Effector CD8-positive, alpha-beta T cell (primary cell): ENCODE results near the gene SZT2.

Experiments used
- DNase-seq: peaks from one replicate; lab custom pipeline; 2025; lab: John Stamatoyannopoulos, UW

SZT2 gene

GRCh38 chr1:43441894-43442637 lies 52.4 kb downstream of the SZT2 start:
- no peak for DNase-seq

DNA sequence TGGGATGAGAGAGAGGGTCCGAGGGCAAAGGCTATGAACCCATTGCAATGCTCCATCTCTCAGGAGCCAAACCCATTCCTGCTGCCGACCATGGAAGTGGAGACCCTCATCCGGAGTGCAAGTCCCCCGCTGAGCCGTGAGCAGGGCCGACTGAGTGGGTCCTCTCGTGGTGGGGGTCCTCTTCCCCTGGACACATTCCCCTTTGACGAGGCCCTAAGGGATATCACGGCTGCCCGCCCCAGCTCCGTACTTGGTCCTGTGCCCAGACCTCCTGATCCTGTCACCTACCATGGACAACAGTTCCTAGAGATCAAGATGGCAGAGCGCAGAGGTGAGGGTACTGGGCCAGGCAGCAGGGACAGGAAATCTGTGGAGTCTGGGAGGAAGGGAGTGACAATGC lies 53.1 kb downstream of the SZT2 start:
- no peak for DNase-seq

GRCh38 chr1:43443197-43443946 lies 53.7 kb downstream of the SZT2 start:
- DNase-seq, result no peak

DNA sequence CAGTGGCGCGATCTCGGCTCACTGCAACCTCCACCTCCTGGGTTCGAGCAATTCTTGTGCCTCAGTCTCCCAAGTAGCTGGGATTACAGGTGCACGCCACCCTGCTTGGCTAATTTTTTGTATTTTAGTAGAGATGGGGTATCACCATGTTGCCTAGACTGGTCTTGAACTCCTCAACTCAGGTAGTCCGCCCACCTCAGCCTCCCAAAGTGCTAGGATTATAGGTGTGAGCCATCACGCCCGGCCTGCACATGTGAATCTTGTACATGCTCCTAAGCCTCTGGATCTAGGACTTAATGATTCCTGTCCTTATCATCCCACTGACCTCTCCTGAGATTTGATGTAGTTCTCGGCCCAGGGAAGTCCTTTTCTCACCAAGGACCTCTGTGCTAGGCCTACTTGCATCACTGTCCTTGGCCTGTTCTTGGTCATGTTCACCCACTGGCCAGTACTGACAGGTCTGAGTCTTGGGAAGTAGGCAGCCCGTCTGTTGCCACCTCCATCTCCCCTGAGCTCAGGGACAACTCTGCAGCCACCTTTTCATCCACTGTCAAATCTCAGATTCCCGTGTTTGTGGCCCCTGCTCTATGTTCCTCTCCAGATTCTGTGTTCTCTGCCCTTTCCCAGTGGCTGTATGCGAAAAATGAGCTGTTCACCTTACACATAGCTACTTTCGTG lies 54.6 kb downstream of the SZT2 start:
- DNase-seq, result no peak

GRCh38 chr1:43444836-43445235 lies 55.1 kb downstream of the SZT2 start:
- no peak for DNase-seq

GRCh38 chr1:43445606-43446387 lies 56.1 kb downstream of the SZT2 start:
- no peak for DNase-seq

GRCh38 chr1:43446388-43446740 lies 56.7 kb downstream of the SZT2 start:
- DNase-seq, result no peak

DNA sequence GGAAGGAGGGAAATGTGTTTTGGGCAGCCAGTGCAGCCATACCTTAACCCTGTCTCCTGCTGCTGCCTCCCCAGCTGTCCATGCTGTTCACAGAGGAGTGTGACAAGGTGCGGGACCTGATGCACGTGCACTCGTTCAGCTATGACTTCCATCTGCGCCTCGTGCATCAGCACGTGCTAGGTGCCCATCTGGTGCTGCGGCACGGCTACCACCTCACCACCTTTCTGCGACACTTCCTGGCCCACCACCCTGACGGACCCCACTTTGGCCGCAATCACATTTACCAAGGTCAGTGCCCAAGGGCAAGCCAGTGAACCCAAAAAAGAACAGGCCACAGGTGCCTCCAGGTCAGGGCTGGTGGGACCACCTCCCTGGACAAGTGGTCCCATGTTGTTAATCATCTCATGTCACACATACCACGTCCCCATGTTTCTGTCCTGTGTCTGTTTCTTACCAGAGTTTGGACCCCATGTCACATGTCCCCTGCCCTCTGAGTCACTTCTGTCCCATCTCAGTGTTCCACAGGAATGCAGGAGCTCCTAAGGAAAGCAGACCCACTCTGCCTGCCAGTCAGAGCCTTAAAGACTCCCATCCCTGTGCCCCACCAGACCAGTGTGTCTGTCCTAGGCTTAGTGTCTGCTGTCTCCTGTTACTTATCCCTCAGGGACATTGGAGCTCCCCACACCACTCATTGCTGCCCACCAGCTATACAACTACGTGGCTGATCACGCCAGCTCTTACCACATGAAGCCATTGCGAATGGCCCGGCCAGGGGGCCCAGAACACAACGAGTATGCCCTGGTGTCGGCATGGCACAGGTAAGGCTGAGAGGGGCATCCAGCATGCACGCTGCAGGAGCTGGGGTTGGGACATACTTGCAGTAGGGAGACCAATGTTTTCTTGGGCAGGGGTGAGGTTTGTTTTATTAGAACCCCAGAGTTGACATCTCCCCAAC lies 57.5 kb downstream of the SZT2 start:
- DNase-seq, result no peak

DNA sequence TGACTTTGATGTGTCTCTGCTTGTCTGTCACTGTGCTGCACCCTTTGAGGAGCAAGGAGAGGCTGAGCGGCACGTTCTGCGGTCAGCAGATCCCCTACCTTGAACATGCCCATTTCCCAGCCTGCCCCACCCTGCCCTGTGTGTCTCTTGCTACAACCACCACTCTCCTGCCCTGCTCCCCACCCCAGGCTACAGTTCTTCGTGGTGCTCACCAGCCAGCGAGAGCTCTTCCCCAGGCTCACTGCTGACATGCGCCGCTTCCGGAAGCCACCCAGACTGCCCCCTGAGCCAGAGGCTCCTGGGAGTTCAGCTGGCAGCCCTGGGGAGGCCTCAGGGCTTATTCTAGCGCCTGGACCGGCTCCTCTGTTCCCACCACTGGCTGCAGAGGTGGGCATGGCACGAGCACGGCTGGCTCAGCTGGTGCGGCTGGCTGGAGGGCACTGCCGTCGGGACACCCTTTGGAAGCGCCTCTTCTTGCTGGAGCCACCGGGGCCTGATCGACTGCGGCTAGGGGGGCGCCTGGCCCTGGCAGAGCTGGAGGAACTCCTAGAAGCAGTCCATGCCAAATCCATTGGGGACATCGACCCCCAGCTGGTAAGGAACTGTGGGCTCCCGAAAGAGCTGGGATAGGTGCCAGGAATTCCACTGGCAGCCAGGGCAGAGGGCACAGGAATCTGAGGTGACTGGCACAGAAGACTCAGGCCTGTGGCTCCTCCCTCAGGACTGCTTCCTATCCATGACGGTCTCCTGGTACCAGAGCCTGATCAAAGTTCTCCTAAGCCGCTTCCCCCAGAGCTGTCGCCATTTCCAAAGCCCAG lies 58.4 kb downstream of the SZT2 start:
- no peak for DNase-seq

DNA sequence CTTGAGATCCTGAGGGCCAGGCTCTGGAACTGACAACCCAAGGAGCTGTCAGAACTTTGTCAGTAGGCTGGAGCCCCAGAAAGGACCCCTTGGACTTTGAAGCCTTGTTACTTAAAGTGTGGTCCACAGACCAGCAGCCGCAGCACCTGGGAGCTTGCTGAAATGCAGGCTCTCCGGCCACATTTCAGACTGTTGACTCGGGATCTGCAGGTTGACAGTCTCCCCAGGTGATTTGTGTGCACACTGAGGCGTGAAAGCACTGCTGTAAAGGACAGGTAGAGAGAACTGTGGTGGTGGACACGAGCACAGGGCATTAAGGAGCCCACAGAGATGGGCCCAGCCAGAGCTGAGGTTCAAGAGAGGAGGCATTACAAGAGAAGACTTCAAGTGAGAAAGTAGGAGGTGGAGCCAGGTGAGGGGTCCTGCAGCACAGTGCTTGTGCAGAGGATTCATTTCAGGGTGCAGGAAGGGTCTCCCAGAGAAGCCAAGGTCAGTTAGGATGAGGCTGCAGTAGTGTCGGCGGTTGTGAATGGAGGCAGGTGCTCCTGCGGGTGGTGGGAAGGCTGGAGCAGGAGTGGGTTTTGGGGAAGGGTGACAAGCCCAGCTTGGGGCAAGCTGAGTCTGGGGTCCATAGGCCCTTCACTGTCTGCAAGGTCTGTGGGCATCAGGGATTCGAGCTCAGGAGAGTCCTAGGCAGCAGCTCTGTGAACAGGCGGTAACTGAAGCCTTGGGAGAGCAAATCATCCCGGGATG lies 59.4 kb downstream of the SZT2 start:
- DNase-seq, result no peak

- no peak for DNase-seq
Observed at GRCh38 chr1:43449708-43450069, 60.0 kb downstream of the SZT2 start.

- no peak for DNase-seq
Observed at GRCh38 chr1:43450251-43450941, 60.7 kb downstream of the SZT2 start.

GRCh38 chr1:43451157-43451591 lies 61.5 kb downstream of the SZT2 start:
- no peak for DNase-seq

- no peak for DNase-seq
Observed at GRCh38 chr1:43451701-43452532, 62.2 kb downstream of the SZT2 start.

- no peak for DNase-seq
Observed at GRCh38 chr1:43452789-43453441, 63.2 kb downstream of the SZT2 start.

DNA sequence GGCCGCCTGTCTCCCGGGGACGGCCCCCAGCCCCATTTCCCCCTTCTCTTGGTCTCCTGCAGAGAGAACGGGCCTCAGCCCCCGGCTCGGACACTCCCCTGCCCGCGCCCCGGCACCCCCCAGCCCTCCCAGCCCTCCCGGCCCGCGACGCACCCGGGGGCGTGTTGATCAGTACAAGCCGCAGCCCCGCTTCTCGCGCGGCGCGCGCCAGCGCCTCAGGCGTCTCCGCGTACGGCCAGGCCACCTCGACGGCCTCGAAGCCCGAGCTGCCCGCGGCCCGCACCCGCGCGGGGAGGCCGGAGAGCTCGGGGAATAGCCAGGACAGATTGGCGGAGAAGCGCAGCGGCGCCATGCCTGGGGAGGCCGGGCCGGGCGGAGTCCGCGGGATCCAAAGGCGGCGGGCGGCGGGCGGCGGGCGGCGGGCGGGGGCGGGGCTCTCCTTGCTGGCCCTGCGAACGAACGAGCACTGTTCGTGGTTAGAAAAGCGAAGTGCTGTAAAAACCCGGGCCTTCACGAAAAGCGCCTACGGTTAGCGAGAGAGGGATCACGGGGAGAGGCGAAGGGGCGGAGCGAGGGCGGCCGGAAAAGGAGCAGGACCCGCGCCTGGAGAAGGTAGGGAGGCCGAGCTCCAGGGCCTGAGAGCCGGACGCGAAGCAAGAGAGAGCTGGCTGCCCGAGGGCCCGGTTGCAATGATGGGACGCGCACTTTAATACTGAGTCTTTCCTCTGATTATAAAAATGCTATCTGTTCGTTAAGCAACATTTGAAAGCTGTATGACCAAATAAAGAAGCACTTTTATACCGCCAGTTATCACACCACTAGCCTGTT lies 64.0 kb downstream of the SZT2 start, which contains the start of gene HYI:
HYI (minus strand) TSS at position 490 of the 828 bp plus-strand sequence; CDS start at position 352, 138 bp downstream.
- DNase-seq, result no peak
